IPS DF 6.9 (cell line): ENCODE results near the gene FLNB.
A peak's percentile ranks its signal among the peaks of the same experiment; 100 is the strongest.
"Not testable (repeated sequence)": the region's sequence is repeated elsewhere in the genome, so short reads cannot be mapped to it uniquely, and the experiment has no call there.

Source experiments
- DNase-seq: peaks from one replicate; pipeline ENCODE4 v3.0.0-alpha.2; 2013; ENCODE audit warnings: low read depth, low spot score
- H3K27ac ChIP-seq: one replicate; pipeline ENCODE4 v1.5.1; 2013; ENCODE audit warnings: low read length, control low read depth
- H3K27me3 ChIP-seq: 2 replicates; pipeline ENCODE4 v1.6.1; 2013; ENCODE audit warnings: mild to moderate bottlenecking, low read length; ENCODE audit not compliant: control insufficient read depth, insufficient read depth
- H3K36me3 ChIP-seq: 2 replicates; pipeline ENCODE4 v1.6.1; 2013; ENCODE audit warnings: low read length; ENCODE audit not compliant: control insufficient read depth, insufficient read depth
- H3K4me1 ChIP-seq: 2 replicates; pipeline ENCODE4 v1.6.1; 2013; ENCODE audit warnings: low read length; ENCODE audit not compliant: control insufficient read depth, insufficient read depth
- H3K4me3 ChIP-seq: 2 replicates; pipeline ENCODE4 v1.5.1; 2013; ENCODE audit warnings: mild to moderate bottlenecking, low read length
- H3K9me3 ChIP-seq: 2 replicates; pipeline ENCODE4 v1.6.1; 2013; ENCODE audit warnings: low read length, inconsistent platforms; ENCODE audit not compliant: control insufficient read depth, insufficient read depth
- WGBS: extraction: QIAGEN DNeasy Blood & Tissue Kit; methylation state at CpG from one replicate; pipeline ENCODE4 v1.1.7; 2013; ENCODE audit warnings: mixed read lengths, missing lambda C conversion rate; ENCODE audit not compliant: insufficient read length, insufficient coverage; 5-methylcytosine and 5-hydroxymethylcytosine counted together

Gene FLNB

GRCh38 chr3:58043933-58044332 lies 35.7 kb downstream of the FLNB start:
- no peaks in the 10 kb centered on the region for H3K9me3 ChIP-seq
- H3K27ac ChIP-seq = no peak overlapping the region
- no peak for DNase-seq
- no peaks in the 10 kb centered on the region for H3K27me3 ChIP-seq
- H3K4me3 ChIP-seq = no peak overlapping the region
- peaks cover 9% of the 10 kb centered on the region; the same call in 1 of the 2 replicates for H3K4me1 ChIP-seq
- no peaks in the 10 kb centered on the region for H3K36me3 ChIP-seq
- no CpG with 5 or more reads among the region's 4 CpGs for WGBS

- H3K27ac ChIP-seq = no peak overlapping the region
- no CpG with 5 or more reads among the region's 7 CpGs for WGBS
- no peaks in the 10 kb centered on the region for H3K36me3 ChIP-seq
- peaks cover 12% of the 10 kb centered on the region; the same call in 1 of the 2 replicates for H3K4me1 ChIP-seq
- no peaks in the 10 kb centered on the region for H3K27me3 ChIP-seq
- DNase-seq = no peak
- no peaks in the 10 kb centered on the region for H3K9me3 ChIP-seq
- no peak overlapping the region for H3K4me3 ChIP-seq
Observed at GRCh38 chr3:58044691-58045483, 36.7 kb downstream of the FLNB start.

- H3K4me3 ChIP-seq = no peak overlapping the region
- no peak for DNase-seq
- no CpG with 5 or more reads among the region's 5 CpGs for WGBS
- no peaks in the 10 kb centered on the region for H3K36me3 ChIP-seq
- H3K27me3 ChIP-seq = no peaks in the 10 kb centered on the region
- no peaks in the 10 kb centered on the region for H3K9me3 ChIP-seq
- peaks cover 11% of the 10 kb centered on the region; the same call in 1 of the 2 replicates for H3K4me1 ChIP-seq
- H3K27ac ChIP-seq = no peak overlapping the region
Observed at GRCh38 chr3:58047826-58048225, 39.6 kb downstream of the FLNB start.

- WGBS = no CpG with 5 or more reads among the region's 4 CpGs
- Histone ChIP-seq H3K4me1 (peaks cover 11% of the 10 kb centered on the region; the same call in 1 of the 2 replicates), H3K27me3 (no peaks in the 10 kb centered on the region), H3K36me3 (no peaks in the 10 kb centered on the region), H3K27ac (no peak overlapping the region), H3K9me3 (no peaks in the 10 kb centered on the region), H3K4me3 (no peak overlapping the region)
- no peak for DNase-seq
Observed at GRCh38 chr3:58048301-58048700, 40.1 kb downstream of the FLNB start.

- WGBS = no CpG with 5 or more reads among the region's 10 CpGs
- no peak overlapping the region for H3K4me3 ChIP-seq
- peak; percentile 91 for DNase-seq
Observed at GRCh38 chr3:58049143-58049785, 41.0 kb downstream of the FLNB start.

GRCh38 chr3:58051196-58051595 lies 43.0 kb downstream of the FLNB start:
- Histone ChIP-seq H3K27me3 (no peaks in the 10 kb centered on the region), H3K4me3 (no peak overlapping the region), H3K36me3 (no peaks in the 10 kb centered on the region), H3K9me3 (no peaks in the 10 kb centered on the region), H3K4me1 (peaks cover 10% of the 10 kb centered on the region; the same call in 1 of the 2 replicates), H3K27ac (no peak overlapping the region)
- no CpG with 5 or more reads among the region's 9 CpGs for WGBS
- no peak for DNase-seq

More at GRCh38 chr3:58049143-58049785, 41.0 kb downstream of the FLNB start:
- Histone ChIP-seq H3K36me3 (no peaks in the 10 kb centered on the region), H3K27me3 (no peaks in the 10 kb centered on the region), H3K9me3 (no peaks in the 10 kb centered on the region), H3K27ac (no peak overlapping the region), H3K4me1 (peaks cover 11% of the 10 kb centered on the region; the same call in 1 of the 2 replicates)

GRCh38 chr3:58051658-58052261 lies 43.5 kb downstream of the FLNB start:
- H3K27ac ChIP-seq, H3K9me3 ChIP-seq, H3K4me3 ChIP-seq, H3K36me3 ChIP-seq, H3K27me3 ChIP-seq, DNase-seq: not testable (repeated sequence)
- H3K4me1 ChIP-seq = peaks cover 10% of the 10 kb centered on the region; the same call in 1 of the 2 replicates
- WGBS = no CpG with 5 or more reads among the region's 15 CpGs

- no peak for DNase-seq
- WGBS = no CpG with 5 or more reads among the region's 8 CpGs
- Histone ChIP-seq H3K9me3 (no peaks in the 10 kb centered on the region), H3K36me3 (no peaks in the 10 kb centered on the region), H3K4me1 (peaks cover 10% of the 10 kb centered on the region; the same call in 1 of the 2 replicates), H3K27ac (no peak overlapping the region), H3K4me3 (no peak overlapping the region), H3K27me3 (no peaks in the 10 kb centered on the region)
Observed at GRCh38 chr3:58052373-58053273, 44.4 kb downstream of the FLNB start.

- no peaks in the 10 kb centered on the region for H3K36me3 ChIP-seq
- H3K27me3 ChIP-seq = no peaks in the 10 kb centered on the region
- H3K4me3 ChIP-seq = no peak overlapping the region
- no peaks in the 10 kb centered on the region for H3K9me3 ChIP-seq
- H3K27ac ChIP-seq = no peak overlapping the region
- peaks cover 12% of the 10 kb centered on the region for H3K4me1 ChIP-seq
- no peak for DNase-seq
Observed at GRCh38 chr3:58054652-58055051, 46.4 kb downstream of the FLNB start.

- Histone ChIP-seq H3K27me3 (no peaks in the 10 kb centered on the region), H3K4me3 (no peak overlapping the region), H3K4me1 (peaks cover 11% of the 10 kb centered on the region), H3K36me3 (no peaks in the 10 kb centered on the region), H3K27ac (no peak overlapping the region), H3K9me3 (no peaks in the 10 kb centered on the region)
- WGBS = no CpG with 5 or more reads among the region's 4 CpGs
- no peak for DNase-seq
Observed at GRCh38 chr3:58055314-58055713, 47.1 kb downstream of the FLNB start.
